ENCODE results near the gene NAPA. TPM values are rescaled to one million over a fixed set of nuclear protein-coding genes. Genes with fewer than 3 reads are reported as not detected.

NAPA gene
- 158 and 181 TPM in 2 replicates for total RNA-seq (2022)
- Bru-seq, nascent RNA = percentile 81 among the genes with signal in this experiment
- percentile 84 among the genes with signal in this experiment for BruChase-seq, experiment 1, labeled RNA remaining after a 6-hour chase
- percentile 82 among the genes with signal in this experiment for BruChase-seq, experiment 2, labeled RNA remaining after a 2-hour chase
- long read RNA-seq, transcript NAPA-205 (9 exons, 1,417 nt) = minor isoform, 5 of 351 reads
- long read RNA-seq, transcript NAPA-201 (11 exons, 1,839 nt) = major isoform, 275 of 351 reads
- long read RNA-seq, partial matches to known transcripts = 2 of 351 reads
- long read RNA-seq, other reads (novel, unspliced or antisense) = 68 of 351 reads

GRCh38 chr19:47514869-47515588, at the start of gene NAPA:
NAPA (minus strand) TSS chr19:47515063; CDS start chr19:47514940, 123 bp downstream.
- Mint-ChIP-seq H3K27ac (ENCODE audit: unreplicated experiment) (peak within 1 kb of the TSS; percentile 89), H3K27me3 (ENCODE audit: unreplicated experiment) (no peaks in the 10 kb centered on the region), H3K4me3 (ENCODE audit: low read depth, unreplicated experiment) (peak within 1 kb of the TSS; percentile 98), H3K9me3 (ENCODE audit: low read depth, unreplicated experiment) (no peaks in the 10 kb centered on the region), H3K36me3 (ENCODE audit: insufficient read depth, unreplicated experiment) (peaks cover 45% of the 10 kb centered on the region), H3K4me1 (ENCODE audit: low read depth, unreplicated experiment) (peaks cover 27% of the 10 kb centered on the region)
- TF ChIP-seq CTCF (IDR thresholded peaks at IDR 0.05; ENCODE audit: unreplicated experiment) = peak; percentile 96
- CTCF ChIA-PET = interaction anchor here (1.0 to 1.8 kb wide), 10 partner anchors 9 to 184 kb away, joined by 3 to 10 read pairs (median 4); partner anchors contain the start of gene KPTN
- intact Hi-C loops (cut with micrococcal nuclease; ENCODE audit: unreplicated experiment) = loop anchor here (1.0 to 5.0 kb wide), 2 partner anchors 92 to 184 kb away; partner anchors contain the start of gene BICRA
- no TSS peak for BruUV-seq (replicated peaks)
- peak; percentile 100 for DNase-seq

DNA sequence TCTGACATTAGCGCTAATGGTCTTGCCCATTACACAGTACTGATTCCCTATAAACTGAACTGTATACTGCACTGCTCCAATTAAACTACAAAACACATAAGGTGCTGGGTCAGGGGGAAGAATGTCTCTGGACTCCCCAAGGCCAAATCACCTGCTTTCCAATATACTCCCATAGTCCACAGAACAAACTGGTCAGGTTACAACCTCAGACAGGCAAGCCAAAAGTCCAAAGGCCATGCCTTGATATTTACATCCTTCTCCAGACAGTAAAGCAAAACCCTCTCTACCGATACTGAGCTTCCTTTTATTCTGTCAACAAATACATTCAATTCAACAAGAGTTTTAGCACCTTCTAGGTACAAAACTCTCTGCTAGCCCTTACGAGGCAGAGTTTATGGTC, 49.2 kb upstream of the NAPA start:
- no TSS peak for BruUV-seq (replicated peaks)
- peak; percentile 20 for DNase-seq
- CTCF ChIA-PET = interaction anchor here (0.6 to 1.0 kb wide), 2 partner anchors 49 to 149 kb away, joined by 3 read pairs; partner anchors contain the start of genes EHD2 and NAPA

GRCh38 chr19:47561440-47562057, 46.7 kb upstream of the NAPA start:
- no peak for TF ChIP-seq CTCF (IDR thresholded peaks at IDR 0.05; ENCODE audit: unreplicated experiment)

More for the DNA sequence above, 49.2 kb upstream of the NAPA start:
- Mint-ChIP-seq H3K4me1 (ENCODE audit: low read depth, unreplicated experiment) (peaks cover 22% of the 10 kb centered on the region), H3K27me3 (ENCODE audit: unreplicated experiment) (no peaks in the 10 kb centered on the region), H3K9me3 (ENCODE audit: low read depth, unreplicated experiment) (no peaks in the 10 kb centered on the region), H3K4me3 (ENCODE audit: low read depth, unreplicated experiment) (peak overlapping the region; percentile 20), H3K27ac (ENCODE audit: unreplicated experiment) (no peak overlapping the region), H3K36me3 (ENCODE audit: insufficient read depth, unreplicated experiment) (no peaks in the 10 kb centered on the region)
- TF ChIP-seq CTCF (IDR thresholded peaks at IDR 0.05; ENCODE audit: unreplicated experiment) = no peak
- intact Hi-C loops (cut with micrococcal nuclease; ENCODE audit: unreplicated experiment) = no loop called here

DNA sequence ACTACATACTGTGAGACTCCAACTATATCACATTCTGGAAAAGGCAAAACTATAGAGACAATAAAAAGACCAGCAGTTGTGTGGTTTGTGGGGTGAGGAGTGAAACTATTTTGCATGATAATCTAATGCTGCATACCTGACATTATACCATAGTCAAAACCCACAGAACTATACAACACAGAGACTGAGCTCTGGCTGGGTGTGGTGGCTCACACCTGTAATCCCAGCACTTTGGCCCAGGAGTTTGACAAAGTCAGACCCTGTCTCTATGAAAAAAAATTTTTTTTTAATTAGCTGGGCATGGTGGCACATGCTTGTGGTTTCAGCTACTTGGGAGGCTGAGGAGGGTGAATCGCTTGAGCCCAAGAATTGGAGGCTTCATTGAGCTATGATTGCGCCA, 46.1 kb upstream of the NAPA start:
- no peaks in the 10 kb centered on the region for H3K27me3 Mint-ChIP-seq (ENCODE audit: unreplicated experiment)
- H3K4me1 Mint-ChIP-seq (ENCODE audit: low read depth, unreplicated experiment) = peaks cover 22% of the 10 kb centered on the region
- TF ChIP-seq CTCF (IDR thresholded peaks at IDR 0.05; ENCODE audit: unreplicated experiment) = no peak
- CTCF ChIA-PET = interaction anchor here (0.6 to 1.0 kb wide), 5 partner anchors 10 to 1669 kb away, joined by 3 to 7 read pairs (median 3); no protein-coding TSS in a partner anchor
- no peaks in the 10 kb centered on the region for H3K9me3 Mint-ChIP-seq (ENCODE audit: low read depth, unreplicated experiment)
- BruUV-seq (replicated peaks) = no TSS peak
- no peak for DNase-seq
- intact Hi-C loops (cut with micrococcal nuclease; ENCODE audit: unreplicated experiment) = no loop called here
- no peaks in the 10 kb centered on the region for H3K36me3 Mint-ChIP-seq (ENCODE audit: insufficient read depth, unreplicated experiment)
- no peak overlapping the region for H3K27ac Mint-ChIP-seq (ENCODE audit: unreplicated experiment)
- H3K4me3 Mint-ChIP-seq (ENCODE audit: low read depth, unreplicated experiment) = no peak overlapping the region

More at GRCh38 chr19:47561440-47562057, 46.7 kb upstream of the NAPA start:
- peaks cover 22% of the 10 kb centered on the region for H3K4me1 Mint-ChIP-seq (ENCODE audit: low read depth, unreplicated experiment)
- intact Hi-C loops (cut with micrococcal nuclease; ENCODE audit: unreplicated experiment) = no loop called here
- CTCF ChIA-PET = interaction anchor here (0.8 to 1.0 kb wide), 3 partner anchors 11 to 46 kb away, joined by 3 read pairs; no protein-coding TSS in a partner anchor
- no peak overlapping the region for H3K4me3 Mint-ChIP-seq (ENCODE audit: low read depth, unreplicated experiment)
- no peak overlapping the region for H3K27ac Mint-ChIP-seq (ENCODE audit: unreplicated experiment)
- BruUV-seq (replicated peaks) = no TSS peak
- H3K36me3 Mint-ChIP-seq (ENCODE audit: insufficient read depth, unreplicated experiment) = no peaks in the 10 kb centered on the region
- no peaks in the 10 kb centered on the region for H3K9me3 Mint-ChIP-seq (ENCODE audit: low read depth, unreplicated experiment)
- no peak for DNase-seq
- H3K27me3 Mint-ChIP-seq (ENCODE audit: unreplicated experiment) = no peaks in the 10 kb centered on the region
